Superior temporal gyrus (tissue), 1 donor: ENCODE measurements around the gene SIPA1.

Source experiments
- DNase-seq: peaks from one replicate; pipeline ENCODE4 v3.0.0-alpha.2; 2016; ENCODE audit errors: extremely low spot score

The SIPA1 gene

GRCh38 chr11:65607614-65608426 lies 30.1 kb upstream of the SIPA1 start:
- no peak for DNase-seq

DNA sequence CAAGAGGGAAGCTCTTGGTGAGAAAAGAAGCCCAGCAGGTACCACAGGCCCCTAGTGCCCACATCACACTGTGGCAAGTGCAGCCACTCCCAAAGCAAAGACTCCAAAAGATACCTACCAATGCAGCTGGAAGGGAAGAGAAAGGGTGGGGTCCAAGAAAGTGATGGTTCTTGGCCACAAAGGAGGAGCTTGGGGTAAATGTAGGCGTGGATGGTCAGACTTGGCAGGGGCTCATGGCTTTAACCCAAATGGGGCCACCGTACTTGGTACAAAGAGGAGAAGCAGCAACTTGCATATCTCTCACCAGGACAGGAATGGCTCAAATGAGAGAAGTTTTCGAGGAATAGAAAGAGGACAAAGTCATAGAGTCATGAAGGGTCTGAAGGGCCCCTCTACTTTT lies 28.7 kb upstream of the SIPA1 start:
- DNase-seq: no peak

DNA sequence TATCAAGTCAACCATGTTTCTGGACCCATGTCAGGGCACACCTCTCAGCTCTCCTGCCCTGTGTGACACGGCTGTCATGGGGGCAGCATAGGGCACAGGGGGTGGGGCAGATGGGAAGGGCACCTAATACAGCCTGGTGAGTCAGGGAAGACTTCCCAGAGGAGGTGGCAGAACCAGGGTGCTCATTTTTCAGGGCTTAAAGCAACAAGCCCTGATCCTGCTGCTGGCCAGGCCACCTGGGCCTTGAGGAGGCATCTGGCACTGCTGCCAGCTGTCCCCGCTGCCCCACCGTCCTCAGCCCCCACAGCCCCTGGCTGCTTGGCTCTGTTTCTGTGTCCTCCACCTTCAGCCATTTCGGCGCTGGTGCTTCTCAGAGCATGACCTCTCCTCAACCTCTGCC lies 28.2 kb upstream of the SIPA1 start:
- DNase-seq: no peak

DNA sequence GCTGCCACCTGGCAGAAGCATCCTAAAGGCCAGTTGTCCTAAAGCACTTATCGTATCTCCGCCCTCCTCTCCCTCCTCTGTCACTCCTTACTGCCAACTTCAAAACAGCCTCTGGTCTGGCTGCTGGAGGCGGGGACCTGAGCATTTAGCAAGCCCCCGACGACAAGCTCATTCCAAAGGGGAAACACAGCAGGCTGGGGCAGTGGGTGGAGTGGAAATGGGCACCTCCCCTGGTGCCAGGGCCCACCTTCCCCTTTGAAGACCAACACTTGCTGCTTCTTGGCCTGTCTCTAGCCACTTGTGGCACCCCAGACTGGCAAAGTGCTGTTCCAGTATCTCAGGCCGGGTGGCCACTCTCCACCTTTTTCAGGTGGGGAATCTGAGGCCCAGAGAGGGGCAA lies 27.5 kb upstream of the SIPA1 start:
- peak; percentile 26 for DNase-seq

GRCh38 chr11:65611028-65611757 lies 26.7 kb upstream of the SIPA1 start:
- DNase-seq: peak; percentile 85

DNA sequence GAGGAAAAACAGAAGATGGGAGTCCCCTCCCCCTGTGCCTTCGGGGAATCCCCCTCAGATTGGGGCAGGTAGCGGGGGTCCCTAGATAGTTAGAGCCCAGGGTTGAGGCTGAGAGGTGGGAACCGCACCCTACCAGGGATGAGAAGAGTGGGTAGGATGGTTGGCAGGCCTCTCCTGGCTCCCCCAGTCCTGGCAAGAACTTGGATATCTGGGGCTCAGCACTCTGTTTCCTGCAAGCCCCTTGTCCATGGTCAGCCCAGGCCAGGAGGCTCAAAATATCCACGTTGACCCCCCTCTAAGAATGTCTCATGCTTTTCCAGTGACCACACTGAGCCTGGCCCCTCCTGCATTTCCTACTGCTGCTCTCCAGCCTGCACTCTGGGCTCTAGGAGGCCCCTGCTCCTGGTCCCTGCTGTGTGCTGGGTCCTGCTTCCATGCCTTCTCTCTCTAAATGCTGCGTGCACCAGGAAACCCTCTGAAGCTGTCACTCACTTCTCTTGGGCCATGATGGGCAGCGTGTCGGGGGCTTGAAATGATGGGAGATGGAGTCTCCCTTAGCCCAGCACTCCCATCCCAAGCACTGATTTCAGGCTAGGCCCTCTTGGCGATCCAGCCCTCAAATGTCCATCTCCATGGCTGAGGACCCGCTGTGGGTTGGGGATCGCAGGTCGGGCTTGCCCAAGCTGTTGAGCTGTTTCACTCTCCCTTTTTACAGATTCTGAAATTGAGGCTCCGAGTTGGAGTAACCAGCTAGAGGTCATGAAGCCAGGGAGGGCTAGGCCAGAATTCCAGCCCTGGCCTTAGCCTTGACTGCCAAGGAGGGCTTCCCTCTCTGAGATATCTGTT lies 25.9 kb upstream of the SIPA1 start:
- peak; percentile 10 for DNase-seq

- DNase-seq: no peak
These were observed 25.2 kb upstream of the SIPA1 start for GRCh38 chr11:65612691-65613090.

DNA sequence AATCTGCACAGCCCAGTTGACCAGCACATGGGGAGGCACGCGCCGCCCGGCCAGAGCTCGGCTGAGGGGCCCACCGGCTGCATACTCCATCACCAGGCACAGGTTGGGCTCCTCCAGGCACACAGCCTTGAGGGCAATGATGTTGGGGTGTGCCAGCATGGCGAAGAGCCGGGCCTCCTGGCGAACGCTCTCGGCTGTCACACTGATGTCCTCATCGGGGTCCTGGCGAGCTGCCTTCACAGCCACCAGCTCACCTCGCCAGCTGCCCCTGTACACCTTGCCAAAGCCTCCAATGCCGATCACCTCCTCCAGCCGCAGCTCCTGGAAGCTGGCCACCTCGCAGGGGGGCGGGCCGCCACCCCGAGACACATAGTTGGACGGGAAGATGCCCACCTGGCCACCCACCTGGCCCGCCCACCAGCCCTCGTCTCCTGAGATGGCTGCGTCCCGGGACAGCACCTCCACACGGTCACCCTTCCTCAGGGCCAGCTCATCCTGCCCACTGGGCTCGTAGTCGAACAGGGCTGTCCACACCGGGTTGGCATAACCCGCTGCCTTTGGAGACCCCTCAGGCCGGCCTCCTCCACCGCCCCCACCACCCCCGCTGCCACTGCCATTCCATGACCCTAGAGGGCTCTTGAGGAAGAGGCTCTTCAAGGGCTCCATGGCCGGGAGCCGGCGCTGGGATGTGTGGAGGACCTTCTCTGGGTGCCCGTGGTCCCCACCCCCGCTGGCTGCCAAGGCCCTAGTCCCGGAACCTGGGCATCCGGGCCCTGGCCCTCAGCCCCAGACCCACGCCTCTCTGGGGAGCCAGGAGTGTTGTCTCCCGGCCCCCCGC lies 24.6 kb upstream of the SIPA1 start:
- DNase-seq: no peak

DNA sequence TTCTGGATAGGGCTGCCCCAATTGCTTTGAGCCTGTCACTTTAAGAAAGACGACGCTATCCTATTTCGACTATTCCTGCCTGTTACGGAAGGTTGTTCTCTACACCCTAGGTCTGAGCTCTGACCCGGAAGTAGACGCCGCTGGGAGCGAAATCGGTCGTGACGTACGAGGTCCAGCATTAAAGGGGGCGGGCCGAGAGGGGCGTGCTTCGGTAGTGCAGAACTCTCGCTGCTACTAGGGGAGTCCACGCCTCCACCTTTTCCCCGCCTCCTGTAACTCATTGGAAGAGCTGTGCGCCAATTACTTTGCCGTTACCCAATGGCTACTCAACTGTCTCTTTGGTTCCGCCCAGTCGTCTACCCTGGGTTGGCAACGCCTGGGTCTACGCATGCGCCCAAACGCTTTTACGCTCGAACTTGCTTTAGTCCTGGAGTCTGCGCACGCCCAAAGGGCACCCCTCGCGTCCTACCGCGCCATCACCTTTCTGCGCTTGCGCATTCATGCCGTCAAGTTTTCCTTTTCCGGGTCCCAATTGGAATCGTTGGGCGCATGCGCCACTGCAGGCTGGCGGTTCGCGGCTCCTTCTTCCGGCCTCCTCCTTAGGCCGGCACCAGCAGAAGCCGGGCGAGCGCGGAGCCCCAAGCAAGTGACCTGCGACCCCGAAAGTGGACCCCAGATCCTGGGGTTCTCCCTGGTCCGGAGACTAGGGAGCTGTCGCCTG lies 22.5 kb upstream of the SIPA1 start, which contains the start of gene PCNX3:
TSS of gene PCNX3 (plus strand) at position 548 of the 721 bp plus-strand sequence. CDS start 536 bp downstream, outside the sequence.
- DNase-seq: peak; percentile 100

DNA sequence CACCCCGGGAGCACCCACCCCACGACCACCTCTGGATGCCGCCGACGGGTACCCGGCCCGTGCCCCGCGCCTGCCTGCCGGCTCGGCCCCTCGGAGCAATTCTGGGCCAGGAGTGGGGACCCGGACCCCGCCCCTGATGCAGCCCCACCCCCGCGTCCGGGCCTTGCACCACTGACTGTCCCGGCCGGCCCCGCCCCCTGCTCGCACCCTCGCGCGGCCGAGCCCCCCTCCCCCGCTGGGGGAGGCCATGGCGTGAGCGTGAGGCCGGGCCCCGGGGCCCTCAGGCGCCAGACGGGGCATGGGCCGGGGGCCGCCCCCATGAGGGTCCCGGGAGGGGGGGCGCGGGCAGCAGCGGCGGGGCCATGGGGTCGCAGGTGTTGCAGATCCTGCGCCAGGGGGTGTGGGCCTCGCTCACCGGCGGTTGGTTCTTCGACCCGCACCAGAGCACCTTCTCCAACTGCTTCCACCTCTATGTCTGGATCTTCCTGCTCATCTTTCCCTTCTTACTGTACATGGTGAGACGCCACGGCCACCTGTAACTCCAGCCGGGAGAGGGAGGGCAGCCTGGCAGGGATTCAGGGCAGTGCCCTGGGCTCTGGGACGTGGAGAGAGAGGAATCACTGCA lies 21.8 kb upstream of the SIPA1 start:
- no peak for DNase-seq

DNA sequence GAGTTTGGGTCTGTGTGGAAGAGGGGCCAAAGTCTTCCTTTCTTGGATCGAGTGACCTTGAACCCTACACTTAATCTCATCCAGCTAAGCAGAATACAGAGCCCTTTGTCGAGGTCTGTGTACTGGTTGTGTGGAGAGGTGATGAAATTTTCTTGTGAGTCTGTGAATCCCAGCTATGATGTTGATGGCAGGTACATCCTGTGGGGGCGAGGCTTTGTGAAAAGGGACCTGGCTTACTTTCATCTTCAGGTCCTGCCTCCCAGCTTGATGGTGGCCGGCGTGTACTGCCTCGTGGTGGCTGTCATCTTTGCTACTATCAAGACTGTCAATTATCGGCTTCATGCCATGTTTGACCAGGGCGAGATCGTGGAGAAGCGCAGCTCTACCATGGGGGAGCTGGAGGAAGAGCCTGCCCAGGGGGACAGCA lies 21.3 kb upstream of the SIPA1 start:
- DNase-seq: no peak

DNA sequence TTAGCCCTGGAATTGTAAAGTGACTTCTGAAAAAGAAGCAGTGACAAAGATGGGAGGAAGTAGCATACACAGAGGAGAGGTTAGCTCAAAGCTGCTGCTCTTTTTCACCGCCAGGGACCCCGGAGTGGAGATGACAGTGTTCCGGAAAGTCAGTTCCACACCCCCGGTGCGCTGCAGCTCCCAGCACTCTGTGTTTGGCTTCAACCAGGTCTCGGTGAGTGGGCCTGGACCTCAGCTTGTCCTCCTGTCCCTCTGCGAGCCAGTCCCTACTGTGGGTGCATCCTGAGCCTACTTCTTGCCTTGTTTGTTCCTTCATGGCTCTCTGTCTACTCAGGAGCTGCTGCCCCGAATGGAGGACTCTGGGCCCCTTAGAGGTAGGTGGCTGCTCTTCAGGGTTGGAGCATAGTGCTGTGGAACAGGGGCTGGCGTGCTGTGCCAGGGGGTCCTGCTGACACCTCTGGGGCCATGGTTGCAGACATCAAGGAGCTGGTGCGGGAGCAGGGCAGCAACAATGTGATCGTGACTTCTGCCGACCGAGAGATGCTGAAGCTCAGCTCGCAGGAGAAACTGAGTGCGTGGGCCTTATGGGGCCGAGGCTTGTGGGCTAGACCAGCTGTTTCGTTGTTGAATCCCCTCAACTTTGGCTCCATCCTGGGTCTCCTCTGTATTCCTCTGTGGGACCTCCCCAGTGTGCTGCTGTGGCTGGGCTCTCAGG lies 20.6 kb upstream of the SIPA1 start:
- DNase-seq: no peak

GRCh38 chr11:65617990-65618751 lies 19.7 kb upstream of the SIPA1 start:
- no peak for DNase-seq

- no peak for DNase-seq
These were observed 19.1 kb upstream of the SIPA1 start for GRCh38 chr11:65618763-65619162.

GRCh38 chr11:65619281-65619928 lies 18.5 kb upstream of the SIPA1 start:
- DNase-seq: no peak

- no peak for DNase-seq
These were observed 17.2 kb upstream of the SIPA1 start for GRCh38 chr11:65620666-65621065.

DNA sequence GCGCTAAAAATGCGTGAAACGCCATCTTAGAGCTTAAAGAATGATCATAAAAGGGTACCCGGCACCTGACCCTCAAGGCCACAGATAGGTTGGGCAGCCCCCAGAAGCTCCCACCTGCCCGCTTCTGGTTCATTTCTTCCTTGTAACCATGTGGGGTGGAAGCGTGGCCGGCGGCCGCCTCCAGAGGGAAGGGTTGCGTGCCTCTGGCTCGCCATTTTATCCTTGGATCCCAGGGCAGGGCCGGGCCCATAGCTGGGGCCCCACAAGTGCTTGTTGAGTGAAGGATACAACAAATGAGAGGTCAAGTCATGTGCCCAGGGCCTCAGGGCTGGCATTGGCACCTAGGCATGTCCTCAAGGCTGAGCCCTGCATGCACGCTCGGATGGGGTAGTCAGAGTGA lies 16.4 kb upstream of the SIPA1 start:
- DNase-seq: no peak

GRCh38 chr11:65622011-65622410 lies 15.9 kb upstream of the SIPA1 start:
- no peak for DNase-seq
